Upper lobe of left lung (tissue), 4 donors: Measurements from ENCODE around the gene ACTR3.

Experiments
- CTCF ChIP-seq, 6 experiments: fragments of 450-650 bp in 4 of 6; fragments of 200-600 bp in 2 of 6; sonication (generic) in 2 of 6; IDR thresholded peaks; one replicate each; pipeline ENCODE4 v1.5.1; 2016 to 2019; ENCODE audit warnings: antibody characterized with exemption in 6 of 6
- POLR2A ChIP-seq, 4 donors: fragments of 450-650 bp; IDR thresholded peaks; one replicate each; pipeline ENCODE4 v1.5.1; 2016 to 2017; ENCODE audit warnings: antibody characterized with exemption in 4 of 4, mild to moderate bottlenecking in 2 of 4

- TF ChIP-seq CTCF (IDR thresholded peaks at IDR 0.05): no peak
- no peak for TF ChIP-seq POLR2A (IDR thresholded peaks at IDR 0.05)
Observed at GRCh38 chr2:113898081-113898480, 8.2 kb downstream of the ACTR3 start.
